ENCODE results near the gene FRMD1. TPM values are rescaled to one million over a fixed set of nuclear protein-coding genes. Genes with fewer than 3 reads are reported as not detected.

The FRMD1 gene
- total and polyA plus RNA-seq, 2 donors (not counting 1 experiment from before 2014, with no cell fraction given): not detected

GRCh38 chr6:168062346-168063289, 16.4 kb downstream of the FRMD1 start:
- ChIA-PET CTCF (no interaction called here), POLR2A (no interaction called here)
- H3K9me3 ChIP-seq (ENCODE audit: control extremely low read depth in 1 of 3, control insufficient read depth in 2 of 3, insufficient read depth in 1 of 3, low read length in 2 of 3): peaks cover 0 to 5% (median 0%) of the 10 kb centered on the region in 3 donors
- H3K4me1 ChIP-seq (ENCODE audit: control insufficient read depth in 2 of 2, insufficient read depth in 2 of 2, low read length in 2 of 2): no peaks in the 10 kb centered on the region
- no peak overlapping the region for H3K4me2 ChIP-seq (replicated peaks; ENCODE audit: low read depth, low read length, poor library complexity, severe bottlenecking)
- ATAC-seq (ENCODE audit: low read depth) (no peak), DNase-seq (no peak)
- no peak overlapping the region for H3K9ac ChIP-seq (ENCODE audit: low read length)
- no peak overlapping the region for H3K27ac ChIP-seq (ENCODE audit: low read length in 2 of 2)
- no peaks in the 10 kb centered on the region for H3K79me2 ChIP-seq (ENCODE audit: control insufficient read depth, insufficient read depth, low read length)
- intact Hi-C loops (cut with micrococcal nuclease): no loop called here
- Mint-ChIP-seq H3K4me1 (no peaks in the 10 kb centered on the region), H3K9me3 (ENCODE audit: insufficient read depth) (no peaks in the 10 kb centered on the region), H3K4me3 (no peak overlapping the region), H3K27me3 (no peaks in the 10 kb centered on the region), H3K27ac (no peak overlapping the region)
- TF ChIP-seq EZH2 (IDR thresholded peaks at IDR 0.05; ENCODE audit: borderline replicate concordance, insufficient read depth, low read depth, low read length, poor library complexity, severe bottlenecking): no peak
- no peak for TF ChIP-seq CTCF (IDR thresholded peaks at IDR 0.05)
- H3K4me3 ChIP-seq (ENCODE audit: control extremely low read depth in 1 of 5, extremely low read depth in 1 of 5, insufficient read depth in 1 of 5, low read depth in 2 of 5, low read length in 4 of 5): no peak overlapping the region
- WGBS (ENCODE audit: insufficient coverage): 87% methylated on average over 31 of the region's 31 CpGs
- no peaks in the 10 kb centered on the region for H3K27me3 ChIP-seq (replicated peaks in 1 of 4; ENCODE audit: control extremely low read depth in 1 of 4, control insufficient read depth in 3 of 4, insufficient read depth in 4 of 4, low read length in 3 of 4)
- H4K20me1 ChIP-seq (ENCODE audit: control insufficient read depth, insufficient read depth, low read length, poor library complexity, severe bottlenecking): no peaks in the 10 kb centered on the region
- no peak overlapping the region for H2AFZ ChIP-seq (ENCODE audit: insufficient read depth, low read depth, low read length, poor library complexity, severe bottlenecking)
- H3K36me3 ChIP-seq (replicated peaks in 1 of 2; ENCODE audit: control extremely low read depth in 1 of 2, control insufficient read depth in 1 of 2, extremely low read depth in 1 of 2, insufficient read depth in 2 of 2, low read length in 1 of 2): no peaks in the 10 kb centered on the region
